K562 (cell line): Measurements from ENCODE around the gene ANKRD34B.

ENCODE experiments used
- CBX8 ChIP-seq: fragments of 200-600 bp; sonication (generic); IDR thresholded peaks from 2 replicates; pipeline ENCODE4 v1.6.1; 2012; ENCODE audit warnings: borderline replicate concordance, mixed run types, low read depth, mild to moderate bottlenecking, moderate library complexity, mixed read lengths, low read length, control low read depth, inconsistent platforms; ENCODE audit not compliant: poor library complexity, severe bottlenecking; ENCODE audit errors: extremely low read depth
- KHSRP ChIP-seq: fragments of 450-650 bp; IDR thresholded peaks from 2 replicates; pipeline ENCODE4 v1.6.1; 2017
- LEF1 ChIP-seq: fragments of 450-650 bp; IDR thresholded peaks from 2 replicates; pipeline ENCODE4 v1.6.1; 2016; ENCODE audit warnings: mild to moderate bottlenecking
- SP1 ChIP-seq: sonication (generic); formaldehyde crosslinking; IDR thresholded peaks from 2 replicates; pipeline ENCODE4 v1.8.1; 2022; ENCODE audit warnings: mild to moderate bottlenecking, missing genetic modification reagents
- USF2 ChIP-seq: sonication (generic); formaldehyde crosslinking; IDR thresholded peaks from 2 replicates; pipeline ENCODE4 v1.5.0; 2020; ENCODE audit warnings: missing genetic modification reagents
- ZBTB8A ChIP-seq: fragments of 450-650 bp; IDR thresholded peaks from 2 replicates; pipeline ENCODE4 v1.6.1; 2018; ENCODE audit warnings: mild to moderate bottlenecking, moderate library complexity; ENCODE audit not compliant: partially characterized antibody
- TF ChIP-seq, protein P1 (sequence below): sonication (generic); formaldehyde crosslinking; IDR thresholded peaks from 2 replicates; pipeline ENCODE4 v1.8.0; 2022; ENCODE audit warnings: mild to moderate bottlenecking, missing genetic modification reagents
- TF ChIP-seq, protein P2 (sequence below), 3 experiments: IDR thresholded peaks in 2 of 3; conservative IDR thresholded peaks in 1 of 3; 2 replicates each; pipeline ENCODE4 v1.5.1; 2011 to 2012; ENCODE audit warnings: low read length in 3 of 3, mild to moderate bottlenecking in 3 of 3, control low read depth in 2 of 3, improper control_type of control experiment in 1 of 3, inconsistent platforms in 1 of 3, low read depth in 1 of 3, mixed read lengths in 1 of 3, moderate library complexity in 1 of 3; ENCODE audit not compliant: insufficient read depth in 2 of 3

DNA sequence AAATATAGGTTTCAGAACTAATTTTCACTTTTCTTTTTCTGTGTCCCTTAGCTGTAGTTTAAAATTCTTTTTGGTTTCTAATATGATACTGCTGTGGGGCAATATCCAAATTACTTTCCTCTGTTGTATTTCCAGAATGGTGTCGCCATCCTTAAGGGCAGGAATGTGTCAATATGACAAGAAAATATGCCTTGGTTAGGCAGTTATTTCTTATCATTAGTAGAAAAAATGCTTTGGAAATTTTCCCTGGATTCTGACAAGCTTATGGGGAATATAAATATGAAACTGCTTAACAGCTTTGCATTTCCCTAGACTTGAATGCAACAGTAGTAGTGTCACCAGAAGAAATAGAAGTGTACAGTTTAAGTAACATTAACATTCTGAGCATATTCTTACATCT lies 29.4 kb downstream of the ANKRD34B start:
- TF ChIP-seq, protein P1, sequence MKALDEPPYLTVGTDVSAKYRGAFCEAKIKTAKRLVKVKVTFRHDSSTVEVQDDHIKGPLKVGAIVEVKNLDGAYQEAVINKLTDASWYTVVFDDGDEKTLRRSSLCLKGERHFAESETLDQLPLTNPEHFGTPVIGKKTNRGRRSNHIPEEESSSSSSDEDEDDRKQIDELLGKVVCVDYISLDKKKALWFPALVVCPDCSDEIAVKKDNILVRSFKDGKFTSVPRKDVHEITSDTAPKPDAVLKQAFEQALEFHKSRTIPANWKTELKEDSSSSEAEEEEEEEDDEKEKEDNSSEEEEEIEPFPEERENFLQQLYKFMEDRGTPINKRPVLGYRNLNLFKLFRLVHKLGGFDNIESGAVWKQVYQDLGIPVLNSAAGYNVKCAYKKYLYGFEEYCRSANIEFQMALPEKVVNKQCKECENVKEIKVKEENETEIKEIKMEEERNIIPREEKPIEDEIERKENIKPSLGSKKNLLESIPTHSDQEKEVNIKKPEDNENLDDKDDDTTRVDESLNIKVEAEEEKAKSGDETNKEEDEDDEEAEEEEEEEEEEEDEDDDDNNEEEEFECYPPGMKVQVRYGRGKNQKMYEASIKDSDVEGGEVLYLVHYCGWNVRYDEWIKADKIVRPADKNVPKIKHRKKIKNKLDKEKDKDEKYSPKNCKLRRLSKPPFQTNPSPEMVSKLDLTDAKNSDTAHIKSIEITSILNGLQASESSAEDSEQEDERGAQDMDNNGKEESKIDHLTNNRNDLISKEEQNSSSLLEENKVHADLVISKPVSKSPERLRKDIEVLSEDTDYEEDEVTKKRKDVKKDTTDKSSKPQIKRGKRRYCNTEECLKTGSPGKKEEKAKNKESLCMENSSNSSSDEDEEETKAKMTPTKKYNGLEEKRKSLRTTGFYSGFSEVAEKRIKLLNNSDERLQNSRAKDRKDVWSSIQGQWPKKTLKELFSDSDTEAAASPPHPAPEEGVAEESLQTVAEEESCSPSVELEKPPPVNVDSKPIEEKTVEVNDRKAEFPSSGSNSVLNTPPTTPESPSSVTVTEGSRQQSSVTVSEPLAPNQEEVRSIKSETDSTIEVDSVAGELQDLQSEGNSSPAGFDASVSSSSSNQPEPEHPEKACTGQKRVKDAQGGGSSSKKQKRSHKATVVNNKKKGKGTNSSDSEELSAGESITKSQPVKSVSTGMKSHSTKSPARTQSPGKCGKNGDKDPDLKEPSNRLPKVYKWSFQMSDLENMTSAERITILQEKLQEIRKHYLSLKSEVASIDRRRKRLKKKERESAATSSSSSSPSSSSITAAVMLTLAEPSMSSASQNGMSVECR = no peak
- TF ChIP-seq, protein P2, sequence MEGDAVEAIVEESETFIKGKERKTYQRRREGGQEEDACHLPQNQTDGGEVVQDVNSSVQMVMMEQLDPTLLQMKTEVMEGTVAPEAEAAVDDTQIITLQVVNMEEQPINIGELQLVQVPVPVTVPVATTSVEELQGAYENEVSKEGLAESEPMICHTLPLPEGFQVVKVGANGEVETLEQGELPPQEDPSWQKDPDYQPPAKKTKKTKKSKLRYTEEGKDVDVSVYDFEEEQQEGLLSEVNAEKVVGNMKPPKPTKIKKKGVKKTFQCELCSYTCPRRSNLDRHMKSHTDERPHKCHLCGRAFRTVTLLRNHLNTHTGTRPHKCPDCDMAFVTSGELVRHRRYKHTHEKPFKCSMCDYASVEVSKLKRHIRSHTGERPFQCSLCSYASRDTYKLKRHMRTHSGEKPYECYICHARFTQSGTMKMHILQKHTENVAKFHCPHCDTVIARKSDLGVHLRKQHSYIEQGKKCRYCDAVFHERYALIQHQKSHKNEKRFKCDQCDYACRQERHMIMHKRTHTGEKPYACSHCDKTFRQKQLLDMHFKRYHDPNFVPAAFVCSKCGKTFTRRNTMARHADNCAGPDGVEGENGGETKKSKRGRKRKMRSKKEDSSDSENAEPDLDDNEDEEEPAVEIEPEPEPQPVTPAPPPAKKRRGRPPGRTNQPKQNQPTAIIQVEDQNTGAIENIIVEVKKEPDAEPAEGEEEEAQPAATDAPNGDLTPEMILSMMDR (IDR thresholded peaks at IDR 0.05 in 2 of 3, conservative IDR thresholded peaks at IDR 0.05 in 1 of 3; ENCODE audit: insufficient read depth in 2 of 3, low read depth in 1 of 3, low read length in 3 of 3) = no peak
- TF ChIP-seq CBX8 = no peak
- TF ChIP-seq LEF1 = no peak
- TF ChIP-seq USF2 = no peak
- no peak for TF ChIP-seq KHSRP
- no peak for TF ChIP-seq SP1 (CRISPR knock-in tag)
- no peak for TF ChIP-seq ZBTB8A
